GM19025 (cell line): ENCODE data around the gene MAGI3.

ENCODE experiments used
- ATAC-seq: cut with Tn5 transposase; IDR thresholded peaks from one replicate; pipeline ENCODE4 v1.9.1; 2021; ENCODE audit warnings: mild to moderate bottlenecking, low read depth, moderate library complexity; ENCODE audit not compliant: unreplicated experiment

The MAGI3 gene

GRCh38 chr1:113641396-113641795, 251.1 kb downstream of the MAGI3 start:
- no peak for ATAC-seq

GRCh38 chr1:113647164-113647563, 256.8 kb downstream of the MAGI3 start:
- ATAC-seq, result no peak

GRCh38 chr1:113648478-113648877, 258.2 kb downstream of the MAGI3 start:
- ATAC-seq, result no peak

GRCh38 chr1:113652771-113653170, 262.5 kb downstream of the MAGI3 start:
- no peak for ATAC-seq

GRCh38 chr1:113653741-113654140, 263.4 kb downstream of the MAGI3 start:
- ATAC-seq, result no peak

GRCh38 chr1:113654883-113655282, 264.6 kb downstream of the MAGI3 start:
- ATAC-seq, result no peak

- ATAC-seq, result no peak
Measured at GRCh38 chr1:113657126-113657525, 266.8 kb downstream of the MAGI3 start.

- ATAC-seq, result no peak
Measured at GRCh38 chr1:113657556-113658063, 267.3 kb downstream of the MAGI3 start.

- ATAC-seq, result no peak
Measured at GRCh38 chr1:113659035-113659434, 268.7 kb downstream of the MAGI3 start.

GRCh38 chr1:113659556-113659955, 269.2 kb downstream of the MAGI3 start:
- no peak for ATAC-seq

GRCh38 chr1:113660088-113660487, 269.8 kb downstream of the MAGI3 start:
- ATAC-seq, result no peak

GRCh38 chr1:113662101-113662500, 271.8 kb downstream of the MAGI3 start:
- ATAC-seq, result no peak

GRCh38 chr1:113663165-113663951, 273.0 kb downstream of the MAGI3 start:
- no peak for ATAC-seq

- ATAC-seq, result no peak
Measured at GRCh38 chr1:113665071-113665470, 274.8 kb downstream of the MAGI3 start.

- no peak for ATAC-seq
Measured at GRCh38 chr1:113666126-113666525, 275.8 kb downstream of the MAGI3 start.

- ATAC-seq, result no peak
Measured at GRCh38 chr1:113669988-113670387, 279.7 kb downstream of the MAGI3 start.

- ATAC-seq, result no peak
Measured at GRCh38 chr1:113670650-113671049, 280.3 kb downstream of the MAGI3 start.

GRCh38 chr1:113672491-113672890, 282.2 kb downstream of the MAGI3 start:
- ATAC-seq, result no peak

- ATAC-seq, result no peak
Measured at GRCh38 chr1:113674591-113674990, 284.3 kb downstream of the MAGI3 start.

- ATAC-seq, result no peak
Measured at GRCh38 chr1:113675302-113675701, 285.0 kb downstream of the MAGI3 start.

GRCh38 chr1:113676524-113676923, 286.2 kb downstream of the MAGI3 start:
- ATAC-seq, result no peak
